Measurements from ENCODE around the gene NR3C2. TPM values are rescaled to one million over a fixed set of nuclear protein-coding genes. Genes with fewer than 3 reads are reported as not detected.

Gene NR3C2
- polyA plus RNA-seq, 3 donors, result 2.7 to 3.7 (median 3.1) TPM

DNA sequence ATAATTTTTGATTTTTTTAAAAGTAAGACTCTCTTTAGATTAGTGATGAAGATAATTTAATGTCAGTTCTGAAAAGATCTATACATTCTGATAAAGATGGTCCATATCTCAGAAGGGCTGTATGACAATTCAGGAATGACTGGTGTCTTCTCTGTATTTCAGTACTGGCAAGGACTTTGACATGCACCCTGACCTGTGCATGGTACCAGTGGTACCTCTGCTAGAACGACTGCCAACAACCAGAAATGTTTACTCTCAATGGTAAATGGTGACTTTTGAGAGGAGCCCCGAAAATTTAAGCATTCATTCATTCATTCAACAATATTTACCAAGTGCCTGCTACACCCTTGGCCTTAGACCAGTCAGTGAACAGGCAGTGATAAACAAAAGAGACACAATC lies 4.8 kb downstream of the NR3C2 start:
- 69 to 80% (median 78%) methylated on average over 2 of the region's 2 CpGs for WGBS, 3 donors
- H3K27ac ChIP-seq (ENCODE audit: low read depth, low read length), result no peak overlapping the region

DNA sequence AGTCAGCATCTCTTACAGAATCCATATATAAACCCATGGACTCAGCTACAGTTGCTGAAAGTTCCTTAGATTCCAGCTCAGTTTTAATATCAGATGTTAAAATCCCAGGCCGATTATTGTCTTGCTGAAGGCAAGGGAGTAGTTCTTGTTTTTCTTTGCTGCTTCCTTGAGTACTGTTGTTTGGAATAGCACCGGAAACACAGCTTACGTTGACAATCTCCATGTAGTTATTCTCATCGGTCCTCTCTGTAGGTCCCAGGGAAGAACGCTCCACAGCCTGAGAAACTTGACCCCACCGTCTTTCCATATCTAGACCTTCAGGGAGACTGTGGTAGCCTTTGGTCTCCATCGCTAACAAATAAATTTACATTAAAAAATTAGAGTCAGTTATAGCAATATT lies 5.7 kb downstream of the NR3C2 start:
- no peak overlapping the region for H3K27ac ChIP-seq (ENCODE audit: low read depth, low read length)
- WGBS, 3 donors, result 74 to 84% (median 77%) methylated on average over 7 of the region's 7 CpGs

DNA sequence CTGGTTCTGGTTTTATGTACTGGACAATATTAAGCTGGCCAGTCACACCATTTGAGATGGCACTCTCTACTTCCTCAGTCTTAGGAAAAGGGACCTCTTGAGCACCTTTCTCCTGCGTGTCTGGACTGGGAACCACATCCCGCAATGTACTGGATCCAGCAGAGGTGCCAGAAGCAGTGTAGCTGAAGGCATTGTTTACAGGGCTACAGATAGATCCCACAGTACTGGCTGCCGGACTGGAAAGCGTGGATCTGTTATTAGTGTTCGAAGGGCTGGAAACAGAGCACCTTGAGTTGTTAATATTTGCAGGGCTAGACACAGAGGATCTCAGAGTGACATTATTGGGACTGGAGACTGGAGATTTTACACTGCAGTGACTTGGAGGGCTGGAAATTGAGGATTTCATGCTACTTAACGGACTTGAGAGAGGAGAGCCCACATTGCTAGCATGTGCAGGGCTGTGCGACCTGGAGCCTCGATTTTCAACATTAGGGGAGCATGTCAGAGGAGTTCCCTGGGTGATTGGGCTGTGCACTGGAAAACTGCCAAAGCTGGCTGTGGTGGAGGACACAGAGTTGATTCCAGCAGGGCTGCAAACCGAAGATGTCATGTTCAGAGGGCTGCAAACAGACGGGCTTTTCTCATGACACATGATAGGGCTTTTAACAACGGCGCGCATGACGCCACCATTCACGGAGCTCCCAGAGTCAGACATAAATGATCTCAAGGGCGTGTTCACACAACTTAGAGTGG lies 6.4 kb downstream of the NR3C2 start:
- H3K27ac ChIP-seq (ENCODE audit: low read depth, low read length), result no peak overlapping the region
- 82 to 85% (median 82%) methylated on average over 16 of the region's 16 CpGs for WGBS, 3 donors

DNA sequence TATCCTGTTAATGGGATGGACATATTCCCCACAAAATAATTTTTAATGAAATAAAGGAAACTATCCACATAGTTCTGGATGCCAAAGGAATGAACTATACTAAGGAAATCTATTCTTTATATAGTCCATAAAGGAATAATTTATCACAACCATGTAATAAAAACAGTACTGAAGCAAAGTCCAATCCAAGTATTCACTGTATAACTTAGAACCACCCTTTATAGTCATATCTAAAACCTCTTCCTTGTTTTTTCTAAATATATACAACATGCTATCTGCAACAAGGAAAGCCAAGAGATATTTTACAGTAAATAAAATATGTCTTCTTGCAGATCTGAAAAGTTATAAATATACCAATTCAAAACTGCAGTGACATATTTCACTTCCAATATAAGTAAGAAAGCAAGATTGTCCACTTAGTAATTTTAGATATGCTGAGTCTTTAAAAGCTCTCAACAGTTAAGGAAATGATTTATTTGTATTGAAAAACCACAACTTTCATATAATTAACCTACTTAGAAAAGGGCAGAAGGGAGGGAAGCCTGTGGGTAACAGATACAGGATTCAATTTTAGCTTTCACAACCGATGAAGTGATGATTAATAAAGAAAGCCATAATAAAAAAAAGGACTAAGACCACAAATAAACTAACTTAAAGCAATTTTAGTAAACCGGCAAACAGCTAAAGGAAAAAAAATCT lies 8.0 kb downstream of the NR3C2 start:
- no peak overlapping the region for H3K27ac ChIP-seq (ENCODE audit: low read depth, low read length)
- WGBS, 3 donors, result 27 to 43% (median 39%) methylated on average over 2 of the region's 2 CpGs

DNA sequence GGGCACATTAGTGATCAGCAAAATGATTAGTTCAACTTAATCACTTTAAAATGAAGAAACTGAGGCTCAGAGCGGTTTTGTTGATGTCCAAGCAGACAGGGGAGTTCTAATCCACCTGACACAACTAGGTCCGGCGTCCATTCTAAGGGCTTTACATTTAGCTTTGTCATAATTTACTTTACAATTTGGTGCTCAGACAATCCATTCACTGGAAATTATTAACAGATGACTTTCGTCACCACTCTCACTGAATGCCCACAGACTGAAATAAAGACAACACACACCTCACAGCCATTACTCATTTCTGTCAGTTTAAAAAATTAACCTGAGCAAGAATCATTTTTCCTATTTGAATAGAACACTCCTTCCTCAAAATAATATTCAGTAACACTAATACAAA lies 10.8 kb downstream of the NR3C2 start:
- H3K27ac ChIP-seq (ENCODE audit: low read depth, low read length), result no peak overlapping the region
- 37 to 93% (median 91%) methylated on average over 4 of the region's 4 CpGs for WGBS, 3 donors

DNA sequence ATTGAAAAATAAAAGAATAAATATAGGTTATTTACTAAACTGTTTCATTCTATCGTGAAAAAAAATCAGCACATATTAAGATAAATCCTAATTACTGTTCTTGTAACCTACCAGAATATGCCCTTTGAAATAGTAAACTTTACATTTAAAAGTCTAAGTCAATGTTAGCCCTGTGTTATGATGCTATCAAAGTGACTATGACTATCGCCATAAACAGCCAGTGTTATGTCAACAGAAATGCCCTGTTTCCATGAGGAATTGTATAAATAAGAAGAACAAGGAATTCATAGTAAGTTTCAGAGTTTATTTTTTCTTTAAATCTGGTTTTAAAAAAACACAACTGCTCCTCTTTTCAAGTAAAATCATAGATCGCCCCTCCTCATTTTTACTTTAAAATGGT lies 11.4 kb downstream of the NR3C2 start:
- no peak overlapping the region for H3K27ac ChIP-seq (ENCODE audit: low read depth, low read length)
- 61 to 96% (median 91%) methylated on average over 3 of the region's 3 CpGs for WGBS, 3 donors

DNA sequence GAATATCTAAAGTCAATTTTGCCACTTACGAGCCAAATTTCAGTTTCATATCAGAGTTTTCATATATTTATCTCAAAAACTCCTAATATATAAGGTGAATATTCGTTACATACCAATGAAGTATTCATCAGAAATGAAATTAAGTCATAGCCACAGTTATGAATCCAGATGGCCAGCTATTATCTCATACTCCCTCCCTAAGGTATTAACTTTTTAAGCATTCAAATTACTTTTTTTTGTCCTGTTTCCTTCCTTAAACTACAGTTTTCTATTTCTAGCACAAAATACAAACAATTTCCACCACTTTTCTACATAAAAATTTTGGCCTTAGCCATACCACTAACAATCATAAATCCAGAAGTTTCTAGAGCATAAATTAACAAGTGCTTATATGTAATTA lies 13.0 kb downstream of the NR3C2 start:
- WGBS, 3 donors, result 69 to 86% (median 77%) methylated on average over 2 of the region's 2 CpGs

DNA sequence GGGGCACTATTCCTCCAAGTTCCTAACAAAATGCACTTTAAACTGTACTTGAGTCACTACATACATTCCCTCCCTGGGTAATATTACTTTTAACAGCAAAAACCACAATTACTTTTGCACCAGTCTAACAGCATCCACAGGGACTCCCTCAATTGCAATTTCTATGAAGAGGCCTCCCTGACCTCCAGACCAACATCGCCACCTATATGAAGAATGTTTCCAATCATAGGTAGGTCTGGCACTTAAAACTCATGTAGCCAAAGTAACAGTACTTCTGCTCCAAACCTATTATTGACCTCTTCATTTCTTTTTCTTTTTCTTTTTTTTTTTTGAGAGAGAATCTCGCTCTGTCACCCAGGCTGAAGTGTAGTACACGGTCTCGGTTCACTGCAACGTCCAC lies 15.6 kb downstream of the NR3C2 start:
- WGBS, 3 donors, result 97 to 98% (median 98%) methylated on average over 5 of the region's 5 CpGs
- no peak overlapping the region for H3K27ac ChIP-seq (ENCODE audit: low read depth, low read length)

More for the DNA sequence above, 13.0 kb downstream of the NR3C2 start:
- no peak overlapping the region for H3K27ac ChIP-seq (ENCODE audit: low read depth, low read length)

DNA sequence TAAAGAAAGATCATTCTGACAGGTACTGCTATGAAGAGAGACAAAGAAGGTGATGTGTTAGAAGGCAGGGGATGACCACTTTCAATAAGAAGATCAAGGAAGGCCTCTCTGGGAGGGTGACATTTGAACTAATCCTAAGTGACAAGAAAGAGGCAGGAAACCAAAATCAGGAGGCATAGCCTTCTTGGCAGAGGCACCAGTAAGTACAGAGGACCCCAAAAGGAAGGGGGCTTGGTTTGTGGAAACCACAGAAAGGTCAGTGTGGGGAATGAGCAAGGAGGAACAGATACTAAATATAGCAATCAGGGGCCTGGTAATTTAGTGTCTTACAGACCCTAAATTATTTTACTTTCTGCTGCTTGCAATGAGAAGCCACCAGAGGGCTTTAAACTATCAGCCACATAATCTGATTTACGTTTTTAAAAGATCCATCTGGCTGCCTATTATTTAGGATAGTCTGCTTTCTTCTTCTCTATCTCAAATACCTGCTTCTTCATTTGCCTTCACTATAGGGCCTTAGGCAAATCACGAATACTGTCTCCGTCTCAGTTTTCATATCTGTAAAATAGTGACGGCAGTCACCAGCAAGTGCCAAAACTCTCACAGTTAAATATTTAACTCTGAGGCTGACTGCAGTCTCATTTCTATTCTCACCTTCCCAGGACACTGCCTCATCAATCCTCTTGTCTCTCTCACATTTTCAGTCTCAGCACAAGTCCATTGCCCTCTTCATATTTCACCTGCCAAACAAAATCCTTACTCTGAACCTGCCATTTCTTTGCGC lies 16.7 kb downstream of the NR3C2 start:
- H3K27ac ChIP-seq (ENCODE audit: low read depth, low read length), result no peak overlapping the region
- WGBS, 3 donors, result 29 to 79% (median 68%) methylated on average over 5 of the region's 5 CpGs

DNA sequence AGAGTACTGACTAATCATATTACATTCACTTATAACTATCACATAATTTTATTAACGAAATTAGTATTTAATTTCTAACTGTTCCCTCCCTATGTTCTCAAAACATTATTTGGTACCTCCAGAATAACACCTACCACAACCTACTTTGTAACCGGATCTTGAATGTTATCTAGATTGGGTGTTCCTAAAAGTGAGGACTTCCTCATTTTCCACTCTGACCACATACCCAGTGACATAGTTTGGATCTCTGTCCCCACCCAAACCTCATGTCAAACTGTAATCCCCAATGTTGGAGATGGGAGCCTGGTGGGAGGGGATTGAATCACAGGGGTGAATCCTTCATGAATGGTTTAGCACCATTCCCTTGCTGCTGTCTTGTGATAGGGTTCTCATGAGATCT lies 21.8 kb downstream of the NR3C2 start:
- WGBS, 3 donors, result 37 to 64% (median 48%) methylated on average over 2 of the region's 2 CpGs

DNA sequence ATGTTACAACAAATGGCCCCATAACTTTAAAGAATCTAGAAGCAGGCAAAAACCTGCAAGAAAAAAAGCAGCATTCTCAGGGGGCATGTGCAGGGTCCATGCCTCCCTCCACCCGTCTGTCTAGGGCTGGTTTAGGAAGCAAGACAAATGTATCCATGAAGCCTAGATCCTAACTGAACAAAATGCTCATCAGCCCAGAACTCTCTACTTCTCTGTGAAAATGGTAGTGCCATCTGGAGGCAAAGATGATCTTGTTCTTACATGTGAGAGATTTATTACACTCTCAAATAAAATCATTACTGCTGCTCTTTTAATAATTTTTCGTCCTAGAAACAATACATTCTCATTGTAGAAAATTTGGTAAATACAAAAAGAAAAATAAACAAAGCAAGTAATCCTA lies 26.7 kb downstream of the NR3C2 start:
- 79 to 89% (median 80%) methylated on average over 2 of the region's 2 CpGs for WGBS, 3 donors
- H3K27ac ChIP-seq (ENCODE audit: low read depth, low read length), result no peak overlapping the region

More for the DNA sequence above, 21.8 kb downstream of the NR3C2 start:
- H3K27ac ChIP-seq (ENCODE audit: low read depth, low read length), result no peak overlapping the region

DNA sequence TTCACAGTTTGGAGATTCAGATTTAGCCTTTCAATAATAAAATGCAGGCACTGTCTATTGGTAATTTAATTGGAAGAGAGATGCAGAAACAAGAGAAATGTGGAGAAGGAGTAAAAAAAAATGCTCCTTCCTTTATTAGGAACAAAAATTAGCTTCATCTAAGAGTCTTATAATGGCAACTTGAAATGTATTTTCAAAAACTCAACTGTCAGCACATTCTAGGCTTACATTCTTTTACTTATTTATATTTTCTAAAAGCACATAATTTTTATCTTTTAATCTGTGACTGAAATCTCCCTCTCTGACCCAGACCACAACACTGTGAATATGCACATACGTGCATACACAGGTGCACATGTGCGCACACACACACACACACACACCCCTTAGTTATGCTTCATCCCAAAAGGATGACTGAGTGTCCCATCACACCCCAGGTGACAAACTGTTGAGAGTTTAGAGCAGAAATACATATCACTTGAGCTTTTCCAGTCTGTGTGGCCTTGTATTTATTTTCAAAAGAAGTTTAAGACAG lies 29.7 kb downstream of the NR3C2 start:
- no peak overlapping the region for H3K27ac ChIP-seq (ENCODE audit: low read depth, low read length)
- WGBS, 3 donors, result 75 to 93% (median 87%) methylated on average over 2 of the region's 2 CpGs

DNA sequence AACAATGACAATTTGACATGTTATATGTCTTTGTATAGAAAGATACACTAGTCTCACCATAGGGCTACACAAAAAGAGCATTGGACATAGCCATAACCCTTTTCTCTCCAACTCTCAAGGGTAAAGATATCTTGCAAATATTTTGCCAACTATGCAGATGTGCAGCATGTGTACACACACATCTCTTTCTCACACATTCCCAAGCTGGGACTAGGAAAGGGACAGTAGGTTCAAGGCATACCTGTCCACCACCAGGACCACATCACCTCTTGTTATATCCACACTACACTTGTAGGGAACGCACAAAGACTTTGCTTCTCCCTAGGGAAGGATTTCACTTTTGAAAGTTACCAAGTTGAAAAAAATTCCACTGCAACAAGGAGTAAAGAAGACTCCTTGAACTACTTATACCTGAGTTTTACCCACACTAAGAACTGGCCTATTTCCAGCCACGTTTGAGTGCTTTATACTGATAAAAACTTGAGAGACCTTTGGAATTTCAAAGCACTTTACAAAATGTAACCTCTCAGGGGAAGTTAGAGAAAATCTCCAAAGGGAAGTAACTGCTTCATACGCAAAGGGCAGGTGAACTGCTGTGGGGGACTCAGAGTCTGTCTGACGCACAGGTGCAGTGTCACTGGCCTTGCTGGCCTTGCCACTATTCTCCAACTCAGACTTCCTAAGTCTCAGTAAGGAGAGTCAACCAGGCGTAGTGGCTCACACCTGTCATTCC lies 36.9 kb downstream of the NR3C2 start:
- no peak overlapping the region for H3K27ac ChIP-seq (ENCODE audit: low read depth, low read length)

DNA sequence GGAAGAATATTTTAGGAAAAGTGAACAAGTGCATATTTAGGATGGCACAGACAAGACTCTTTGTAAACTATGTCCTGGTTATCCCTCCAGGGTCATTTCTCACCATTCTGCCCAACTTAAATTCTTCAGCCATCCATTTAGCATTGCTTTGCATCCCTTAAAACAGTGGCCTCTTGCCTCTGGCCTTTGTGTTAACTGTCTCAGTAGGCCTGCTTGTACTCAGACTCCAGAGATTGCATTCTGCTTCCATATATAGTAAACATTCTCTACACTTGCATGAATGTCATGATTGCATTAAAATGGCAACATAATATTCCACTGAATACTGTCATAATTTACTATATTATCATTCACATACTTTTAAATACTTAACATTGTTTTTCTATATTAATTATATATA lies 43.2 kb downstream of the NR3C2 start:
- no peak overlapping the region for H3K27ac ChIP-seq (ENCODE audit: low read depth, low read length)

More for the DNA sequence above, 36.9 kb downstream of the NR3C2 start:
- WGBS, 3 donors, result 40 to 83% (median 80%) methylated on average over 5 of the region's 5 CpGs

DNA sequence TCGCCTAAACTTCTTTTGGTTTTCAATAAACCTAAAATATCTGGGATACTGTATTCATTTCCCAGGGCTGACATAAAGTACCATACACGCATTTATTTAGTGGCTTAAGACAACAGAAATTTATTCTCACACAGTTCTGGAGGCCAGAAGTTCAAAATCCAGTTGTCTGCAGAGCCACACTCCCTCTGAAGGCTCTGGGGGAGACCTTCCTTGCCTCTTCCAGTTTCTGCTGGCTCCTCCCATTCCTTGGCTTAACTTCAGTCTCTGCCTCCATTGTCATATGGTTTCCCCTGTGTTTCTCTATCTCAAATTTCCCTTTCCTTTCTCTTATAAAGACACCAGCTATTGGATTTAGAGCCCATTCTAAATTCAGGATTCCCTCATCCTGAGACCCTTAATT lies 44.4 kb downstream of the NR3C2 start:
- H3K27ac ChIP-seq (ENCODE audit: low read depth, low read length), result no peak overlapping the region
- 66 to 91% (median 85%) methylated on average over 2 of the region's 2 CpGs for WGBS, 3 donors

DNA sequence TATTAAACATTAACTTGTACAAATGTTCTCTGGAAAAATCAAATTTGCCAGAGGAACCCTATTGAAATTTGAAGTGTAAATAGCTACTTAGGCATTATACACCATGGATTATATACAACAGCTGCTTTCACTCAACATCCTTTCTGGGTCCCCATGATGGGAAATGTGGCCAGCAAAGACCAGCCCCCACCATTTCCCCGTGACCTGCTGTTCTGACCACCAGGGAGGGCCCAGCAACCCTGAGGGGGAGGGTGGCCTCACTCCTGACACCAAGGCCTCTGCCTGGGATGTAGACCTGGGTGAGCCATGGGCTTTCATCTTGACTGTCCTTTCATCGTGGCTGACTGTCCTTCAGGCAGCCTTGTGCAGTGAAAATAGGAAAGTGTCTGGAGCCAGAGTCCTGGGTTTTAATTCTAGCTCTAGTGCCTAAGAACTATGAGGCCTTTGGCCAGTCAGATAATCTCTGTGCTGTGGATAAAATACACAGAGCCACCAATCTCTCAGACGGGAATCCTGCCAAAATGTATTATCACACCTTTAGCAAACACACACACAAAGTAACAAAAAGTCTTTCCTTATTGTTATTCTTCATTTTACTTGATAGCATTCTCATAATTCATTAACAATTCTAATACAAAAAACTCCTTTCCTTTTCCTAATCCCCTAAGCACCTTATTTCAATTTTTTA lies 45.1 kb downstream of the NR3C2 start:
- H3K27ac ChIP-seq (ENCODE audit: low read depth, low read length), result no peak overlapping the region
- WGBS, 3 donors, result 47 to 81% (median 79%) methylated on average over 3 of the region's 3 CpGs

DNA sequence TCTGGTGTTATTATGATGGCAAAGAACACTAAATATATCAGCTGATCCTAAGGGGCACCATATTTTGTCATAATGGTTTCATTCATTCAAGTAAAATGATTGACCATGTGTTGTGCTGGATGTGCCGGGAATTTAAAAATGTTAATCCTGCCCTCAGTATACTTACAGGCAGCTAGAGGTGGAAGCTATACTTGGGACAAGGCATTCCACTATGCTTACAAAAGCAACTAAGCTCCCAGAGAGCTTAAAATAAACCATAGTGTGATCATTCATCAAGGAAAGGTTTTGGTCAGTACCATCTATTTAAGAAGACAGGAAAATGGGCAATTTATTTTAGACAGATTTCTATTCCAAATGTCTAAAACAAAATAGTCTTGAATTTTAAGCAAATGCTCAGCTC lies 46.4 kb downstream of the NR3C2 start:
- WGBS, 3 donors, result 95 to 100% (median 98%) methylated on average over 1 of the region's 1 CpG
- H3K27ac ChIP-seq (ENCODE audit: low read depth, low read length), result no peak overlapping the region

DNA sequence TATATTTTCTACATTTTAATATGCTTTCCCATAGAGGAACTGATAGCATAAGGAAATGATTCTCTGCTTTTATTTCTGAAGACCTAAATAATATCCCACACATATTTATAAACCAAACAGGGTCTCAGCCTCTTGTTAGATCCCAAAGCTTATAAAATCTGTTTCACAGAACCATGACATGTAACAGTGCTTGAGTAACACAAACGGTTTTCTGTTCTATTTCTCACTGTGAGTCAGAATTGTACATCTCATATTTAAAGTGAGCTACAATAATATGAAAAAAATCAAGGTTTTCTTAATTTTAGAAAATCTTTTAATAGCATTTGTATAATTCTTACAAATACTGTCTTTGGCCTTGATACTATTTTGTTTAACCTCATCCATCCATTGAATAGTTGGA lies 51.2 kb downstream of the NR3C2 start:
- WGBS, 3 donors, result 42 to 61% (median 57%) methylated on average over 1 of the region's 1 CpG
- H3K27ac ChIP-seq (ENCODE audit: low read depth, low read length), result no peak overlapping the region

Measured in adipose tissue (tissue), 3 donors.